ENCODE measurements around the gene NACC2. TPM values are rescaled to one million over a fixed set of nuclear protein-coding genes. Genes with fewer than 3 reads are reported as not detected.

NACC2 gene
- total and polyA plus RNA-seq, 2 of the 8 experiments (the other 6 are each of a cell fraction or from before 2014, with no cell fraction given): 8.3 to 14.0 TPM

DNA sequence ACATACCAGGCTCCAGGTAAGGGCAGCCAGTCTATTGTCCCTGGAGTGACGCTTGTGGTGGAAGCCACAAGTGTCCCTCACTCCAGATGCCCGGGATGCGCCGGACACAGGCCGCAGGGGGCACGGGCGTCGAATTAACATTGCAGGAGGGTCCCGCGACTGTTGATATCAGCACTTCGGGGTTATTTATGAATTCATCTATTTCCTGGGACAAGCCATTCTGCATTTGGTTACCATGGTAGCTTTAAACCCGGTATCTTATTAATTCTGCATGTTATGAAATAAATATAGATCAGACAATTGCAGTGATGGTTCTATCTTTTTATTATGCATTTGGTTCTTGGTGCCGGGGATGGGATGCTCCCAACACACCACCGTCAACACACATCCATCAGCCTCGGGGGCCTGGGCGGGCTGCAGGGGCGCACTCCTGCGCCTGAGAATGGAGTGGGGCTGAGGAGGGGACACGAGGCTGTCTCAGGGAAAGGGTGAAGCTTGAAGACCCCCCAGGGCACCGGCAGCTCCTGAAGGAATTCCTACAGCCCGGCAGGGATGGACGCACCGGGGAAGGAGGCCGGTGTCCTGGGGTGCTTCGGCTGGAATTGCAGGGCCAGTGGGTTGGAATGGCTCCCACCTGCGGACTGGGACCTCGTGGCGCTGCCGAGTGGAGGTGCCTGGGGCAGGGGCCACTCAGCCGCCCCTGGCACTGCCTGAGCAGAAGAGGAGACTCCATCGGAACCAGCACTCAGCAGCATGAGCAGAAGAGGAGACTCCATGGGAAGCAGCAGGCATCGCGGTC lies 41.2 kb upstream of the NACC2 start (continued):
- TF ChIP-seq FOSL1 (IDR thresholded peaks at IDR 0.05; ENCODE audit: insufficient read depth, low read depth, low read length) (no peak), KDM4A (IDR thresholded peaks at IDR 0.05; ENCODE audit: low read depth, low read length, severe bottlenecking) (no peak), SIRT6 (IDR thresholded peaks at IDR 0.05; ENCODE audit: low read length) (no peak), SUZ12 (IDR thresholded peaks at IDR 0.05; ENCODE audit: low read length) (no peak), POU5F1 (IDR thresholded peaks at IDR 0.05; ENCODE audit: low read depth, low read length) (no peak), CBX5 (IDR thresholded peaks at IDR 0.05; ENCODE audit: low read depth, low read length) (no peak), CREB1 (IDR thresholded peaks at IDR 0.05) (no peak), CHD2 (IDR thresholded peaks at IDR 0.05; ENCODE audit: low read length) (no peak), SP2 (IDR thresholded peaks at IDR 0.05; ENCODE audit: low read length) (no peak)
- TF ChIP-seq, protein P1, sequence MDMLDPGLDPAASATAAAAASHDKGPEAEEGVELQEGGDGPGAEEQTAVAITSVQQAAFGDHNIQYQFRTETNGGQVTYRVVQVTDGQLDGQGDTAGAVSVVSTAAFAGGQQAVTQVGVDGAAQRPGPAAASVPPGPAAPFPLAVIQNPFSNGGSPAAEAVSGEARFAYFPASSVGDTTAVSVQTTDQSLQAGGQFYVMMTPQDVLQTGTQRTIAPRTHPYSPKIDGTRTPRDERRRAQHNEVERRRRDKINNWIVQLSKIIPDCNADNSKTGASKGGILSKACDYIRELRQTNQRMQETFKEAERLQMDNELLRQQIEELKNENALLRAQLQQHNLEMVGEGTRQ (IDR thresholded peaks at IDR 0.05; ENCODE audit: low read length): no peak
